K562 (cell line): ENCODE measurements around the gene ERF. TPM values are rescaled to one million over a fixed set of nuclear protein-coding genes. Genes with fewer than 3 reads are reported as not detected.

Experiments
- ATF3 ChIP-seq, 2 experiments: fragments of 450-650 bp in 1 of 2; sonication (generic) in 1 of 2; formaldehyde crosslinking in 1 of 2; IDR thresholded peaks in 1 of 2; conservative IDR thresholded peaks in 1 of 2; 2 replicates each; pipeline versions ENCODE4 v1.6.1 to v1.8.1; 2016 to 2023; ENCODE audit warnings: mild to moderate bottlenecking in 2 of 2, moderate library complexity in 2 of 2, inconsistent platforms in 1 of 2, missing genetic modification reagents in 1 of 2
- COPS2 ChIP-seq: fragments of 450-650 bp; conservative IDR thresholded peaks from 2 replicates; pipeline ENCODE4 v1.6.1; 2016; ENCODE audit warnings: mild to moderate bottlenecking, moderate library complexity
- ELF4 ChIP-seq: fragments of 450-650 bp; formaldehyde crosslinking; IDR thresholded peaks from 2 replicates; pipeline ENCODE4 v1.4.0; 2022; ENCODE audit warnings: missing genetic modification characterization
- ERF ChIP-seq: fragments of 450-650 bp; formaldehyde crosslinking; IDR thresholded peaks from 2 replicates; pipeline ENCODE4 v1.4.0; 2020; ENCODE audit warnings: mild to moderate bottlenecking, mixed read lengths
- GABPB1 ChIP-seq: sonication (generic); formaldehyde crosslinking; IDR thresholded peaks from 2 replicates; pipeline ENCODE4 v1.8.0; 2022; ENCODE audit warnings: mild to moderate bottlenecking, missing genetic modification reagents
- HDAC2 ChIP-seq: fragments of 450-650 bp; IDR thresholded peaks from 2 replicates; pipeline ENCODE4 v1.6.1; 2016; ENCODE audit warnings: mild to moderate bottlenecking
- HNRNPLL ChIP-seq: fragments of 200-400 bp; formaldehyde crosslinking; IDR thresholded peaks from 2 replicates; pipeline ENCODE4 v1.6.1; 2017; ENCODE audit warnings: low read length, low read depth, mild to moderate bottlenecking; ENCODE audit not compliant: poor library complexity, severe bottlenecking
- MCM3 ChIP-seq: fragments of 450-650 bp; IDR thresholded peaks from 2 replicates; pipeline ENCODE4 v1.6.1; 2016
- NFXL1 ChIP-seq: fragments of 450-650 bp; formaldehyde crosslinking; IDR thresholded peaks from 2 replicates; pipeline ENCODE4 v1.4.0; 2021; ENCODE audit warnings: mild to moderate bottlenecking
- OTX1 ChIP-seq: fragments of 450-650 bp; formaldehyde crosslinking; IDR thresholded peaks from 2 replicates; pipeline ENCODE4 v1.4.0; 2022; ENCODE audit warnings: mild to moderate bottlenecking
- POLR3A ChIP-seq: IDR thresholded peaks from 2 replicates; pipeline ENCODE4 v1.6.1; 2011; ENCODE audit warnings: borderline replicate concordance, mild to moderate bottlenecking, moderate library complexity; ENCODE audit not compliant: insufficient read length, insufficient read depth; ENCODE audit errors: extremely low read depth
- RBM17 ChIP-seq: fragments of 200-400 bp; formaldehyde crosslinking; IDR thresholded peaks from 2 replicates; pipeline ENCODE4 v1.6.1; 2017; ENCODE audit warnings: low read depth, mild to moderate bottlenecking, low read length, borderline replicate concordance
- SAP30 ChIP-seq: fragments of 200-600 bp; sonication (generic); IDR thresholded peaks from 2 replicates; pipeline ENCODE4 v1.6.1; 2012; ENCODE audit warnings: borderline replicate concordance, low read depth, mild to moderate bottlenecking, moderate library complexity, low read length, control low read depth, inconsistent platforms; ENCODE audit not compliant: insufficient read depth, poor library complexity, severe bottlenecking
- SIN3B ChIP-seq: fragments of 450-650 bp; IDR thresholded peaks from 2 replicates; pipeline ENCODE4 v1.6.1; 2017; ENCODE audit warnings: low read depth, mild to moderate bottlenecking, moderate library complexity
- TAF9B ChIP-seq: fragments of 450-650 bp; IDR thresholded peaks from 2 replicates; pipeline ENCODE4 v1.6.1; 2018; ENCODE audit warnings: mild to moderate bottlenecking; ENCODE audit not compliant: partially characterized antibody
- ZBTB17 ChIP-seq: fragments of 450-650 bp; formaldehyde crosslinking; IDR thresholded peaks from 2 replicates; pipeline ENCODE4 v1.4.0; 2020; ENCODE audit warnings: mild to moderate bottlenecking
- ZNF212 ChIP-seq: fragments of 450-650 bp; formaldehyde crosslinking; IDR thresholded peaks from 2 replicates; pipeline ENCODE4 v1.4.0; 2020; ENCODE audit warnings: mild to moderate bottlenecking
- ZNF3 ChIP-seq: fragments of 250-450 bp; sonication (Bioruptor Pico); IDR thresholded peaks from 2 replicates; pipeline ENCODE4 v1.5.0; 2021; ENCODE audit warnings: mild to moderate bottlenecking, moderate library complexity
- ZNF609 ChIP-seq: sonication (generic); formaldehyde crosslinking; IDR thresholded peaks from 2 replicates; pipeline ENCODE4 v1.8.1; 2023; ENCODE audit warnings: missing genetic modification reagents, mild to moderate bottlenecking, borderline replicate concordance
- polyA plus RNA-seq, 8 experiments: library from polyadenylated mRNA; depleted of rRNA in 4 of 8; stranded (reverse) in 5 of 8; unstranded in 3 of 8; fragments of >200 nt; fragmentation: Nextera tagmentation in 2 of 8; fragmentation: Illumina TruSeq in 1 of 8; extraction: Ambion mirVana in 2 of 8; extraction: Trizol in 1 of 8; gene quantifications; 2 replicates each; pipeline versions ENCODE4 v1.2.1 to v1.2.3, GENCODE V29; 2011 to 2014; ENCODE audit warnings: inconsistent platforms in 1 of 8, missing spikeins in 1 of 8
- total RNA-seq, 7 experiments: library from RNA; depleted of rRNA in 6 of 7; stranded (reverse); fragments of >200 nt in 6 of 7; fragmentation: Illumina TruSeq in 2 of 7; extraction: Trizol in 2 of 7; gene quantifications; 2 replicates each; pipeline versions ENCODE4 v1.2.1 to v1.2.3, GENCODE V29; 2011 to 2021; ENCODE audit warnings: low replicate concordance in 1 of 7
- TF ChIP-seq, protein P1 (sequence below): sonication (generic); formaldehyde crosslinking; IDR thresholded peaks from 2 replicates; pipeline ENCODE4 v1.9.0; 2022; ENCODE audit warnings: mild to moderate bottlenecking, missing genetic modification reagents

The ERF gene
- total and polyA plus RNA-seq, 9 of the 15 experiments (the other 6 are each of a cell fraction or from before 2014, with no cell fraction given) = 0.03 to 75.4 (median 27.0) TPM

GRCh38 chr19:42244347-42245220 lies 10.3 kb downstream of the ERF start (continued):
- TF ChIP-seq, protein P1, sequence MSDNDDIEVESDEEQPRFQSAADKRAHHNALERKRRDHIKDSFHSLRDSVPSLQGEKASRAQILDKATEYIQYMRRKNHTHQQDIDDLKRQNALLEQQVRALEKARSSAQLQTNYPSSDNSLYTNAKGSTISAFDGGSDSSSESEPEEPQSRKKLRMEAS (CRISPR knock-in tag) = peak; percentile 78
- 0 out of 2 replicates have a peak, but pooled peaks have one; percentile 56 for TF ChIP-seq NFXL1
- peak; percentile 92 for TF ChIP-seq GABPB1 (CRISPR knock-in tag)
- TF ChIP-seq POLR3A = no peak
- peak; percentile 95 for TF ChIP-seq ELF4 (CRISPR knock-in tag)
- no peak for TF ChIP-seq TAF9B
- TF ChIP-seq ZBTB17 (CRISPR knock-in tag) = peak; percentile 82
- TF ChIP-seq HDAC2 = no peak
- peak; percentile 53 for TF ChIP-seq HNRNPLL
- no peak for TF ChIP-seq RBM17
- TF ChIP-seq ERF = peak; percentile 72; the same call in 1 of the 2 replicates
- TF ChIP-seq ATF3 (IDR thresholded peaks at IDR 0.05) = no peak
- TF ChIP-seq ATF3 (CRISPR knock-in tag; conservative IDR thresholded peaks at IDR 0.05) = no peak
- TF ChIP-seq SAP30 = no peak
- no peak for TF ChIP-seq SIN3B
- TF ChIP-seq COPS2 = no peak
- no peak for TF ChIP-seq ZNF609 (CRISPR knock-in tag)
- no peak for TF ChIP-seq MCM3
- TF ChIP-seq ZNF212 (CRISPR knock-in tag) = peak; percentile 64; the same call in 1 of the 2 replicates
- no peak; the same call in 1 of the 2 replicates for TF ChIP-seq ZNF3
- peak; percentile 77; the same call in 1 of the 2 replicates for TF ChIP-seq OTX1
